ENCODE results near the gene TANK.

- TF ChIP-seq POLR2A (IDR thresholded peaks at IDR 0.05) (no peak), POLR2AphosphoS5 (IDR thresholded peaks at IDR 0.05) (no peak), CTCF (IDR thresholded peaks at IDR 0.05) (no peak)
Measured at GRCh38 chr2:161165266-161165665, 5.0 kb downstream of the TANK start.
